HG02943 (cell line): Measurements from ENCODE around the gene RNASE12.
"Not testable (repeated sequence)": the region's sequence is repeated elsewhere in the genome, so short reads cannot be mapped to it uniquely, and the experiment has no call there.

ENCODE experiments used
- ATAC-seq: cut with Tn5 transposase; IDR thresholded peaks from one replicate; pipeline ENCODE4 v1.9.1; 2021; ENCODE audit warnings: mild to moderate bottlenecking, low read depth, moderate library complexity; ENCODE audit not compliant: unreplicated experiment

RNASE12 gene

GRCh38 chr14:20614038-20614840 lies 23.1 kb upstream of the RNASE12 start:
- peak; percentile 6 for ATAC-seq

GRCh38 chr14:20613094-20614037 lies 22.2 kb upstream of the RNASE12 start:
- ATAC-seq, result peak; percentile 64

GRCh38 chr14:20612403-20612802 lies 21.2 kb upstream of the RNASE12 start:
- ATAC-seq, result no peak

GRCh38 chr14:20611277-20611676 lies 20.1 kb upstream of the RNASE12 start:
- no peak for ATAC-seq

- ATAC-seq, result no peak
Measured at GRCh38 chr14:20610002-20610765, 19.0 kb upstream of the RNASE12 start.

GRCh38 chr14:20609215-20610001 lies 18.2 kb upstream of the RNASE12 start:
- ATAC-seq, result no peak

- no peak for ATAC-seq
Measured at GRCh38 chr14:20608383-20609110, 17.4 kb upstream of the RNASE12 start.

GRCh38 chr14:20607617-20608016 lies 16.4 kb upstream of the RNASE12 start:
- no peak for ATAC-seq

- ATAC-seq, result no peak
Measured at GRCh38 chr14:20606902-20607242, 15.7 kb upstream of the RNASE12 start.

GRCh38 chr14:20606190-20606901 lies 15.2 kb upstream of the RNASE12 start:
- no peak for ATAC-seq

- ATAC-seq, result no peak
Measured at GRCh38 chr14:20603813-20604690, 12.9 kb upstream of the RNASE12 start.

- ATAC-seq, result no peak
Measured at GRCh38 chr14:20602583-20602982, 11.4 kb upstream of the RNASE12 start.

- ATAC-seq, result no peak
Measured at GRCh38 chr14:20601522-20601921, 10.3 kb upstream of the RNASE12 start.

GRCh38 chr14:20597108-20597507 lies 5.9 kb upstream of the RNASE12 start:
- no peak for ATAC-seq

- not testable (repeated sequence) for ATAC-seq
Measured at GRCh38 chr14:20595726-20596125, 4.5 kb upstream of the RNASE12 start.

- ATAC-seq, result no peak
Measured at GRCh38 chr14:20592574-20592973, 1.4 kb upstream of the RNASE12 start.

- no peak for ATAC-seq
Measured at GRCh38 chr14:20587489-20588154, 3.6 kb downstream of the RNASE12 start, which contains the start of gene RNASE11. Gene RNASE11, minus strand, starts transcription at chr14:20588001.
